HFFc6 (cell line): Measurements from ENCODE around the gene RAB28. TPM values are rescaled to one million over a fixed set of nuclear protein-coding genes. Genes with fewer than 3 reads are reported as not detected.
A peak's percentile ranks its signal among the peaks of the same experiment; 100 is the strongest.

Source experiments
- DNase-seq: peaks from one replicate; pipeline ENCODE4 v3.0.0-alpha.2; 2018
- H3K27ac Mint-ChIP-seq: 2 replicates; pipeline ENCODE4 v1.8.0; 2020; ENCODE audit warnings: mild to moderate bottlenecking, mixed read lengths
- H3K27me3 Mint-ChIP-seq: 2 replicates; pipeline ENCODE4 v1.8.0; 2021; ENCODE audit warnings: mild to moderate bottlenecking, moderate library complexity, mixed read lengths; ENCODE audit not compliant: insufficient read depth
- H3K36me3 Mint-ChIP-seq: 2 replicates; pipeline ENCODE4 v1.8.0; 2021; ENCODE audit warnings: low read depth, mixed read lengths
- H3K4me1 Mint-ChIP-seq: 2 replicates; pipeline ENCODE4 v1.8.0; 2020; ENCODE audit warnings: low read depth, mixed read lengths
- H3K4me3 Mint-ChIP-seq: 2 replicates; pipeline ENCODE4 v1.8.0; 2020; ENCODE audit warnings: mild to moderate bottlenecking, moderate library complexity, mixed read lengths
- H3K9me3 Mint-ChIP-seq: 2 replicates; pipeline ENCODE4 v1.8.0; 2020; ENCODE audit warnings: mild to moderate bottlenecking, mixed read lengths
- CTCF ChIP-seq: fragments of 200-600 bp; sonication (generic); IDR thresholded peaks from 2 replicates; pipeline ENCODE4 v1.5.0; 2021; ENCODE audit warnings: antibody characterized with exemption, mild to moderate bottlenecking
- total RNA-seq, 6 experiments: library from RNA; stranded (reverse); fragmentation: NEBNext Ultra II Directional; extraction: Animal tissue kit (Norgen Biotek cat#: 25700); gene quantifications; 2 replicates in 1 of 6; 3 replicates in 5 of 6; pipeline ENCODE4 v1.2.3, GENCODE V29; 2021

The RAB28 gene
- total RNA-seq, 6 experiments from 2014 or later: 11.4 to 13.1 (median 12.4) TPM

DNA sequence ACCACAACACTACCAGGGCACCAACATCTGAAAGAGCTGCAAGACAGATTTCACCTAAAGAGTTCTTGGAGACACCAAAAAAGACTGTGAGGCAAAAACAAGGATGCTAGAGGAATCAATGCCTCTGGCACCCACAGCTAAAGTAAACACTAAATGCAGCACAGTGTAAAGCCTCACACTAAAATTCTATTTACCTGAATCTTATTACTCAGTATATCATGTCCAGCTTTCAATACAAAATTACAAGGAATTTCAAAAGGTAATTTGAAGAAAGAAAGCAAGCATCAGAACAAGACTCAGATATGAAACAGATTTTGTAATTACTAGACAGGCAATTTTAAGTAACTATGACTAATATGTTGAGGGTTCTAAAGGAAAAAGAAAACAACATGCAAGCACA, 19.6 kb downstream of the RAB28 start:
- DNase-seq: no peak
- no peaks in the 10 kb centered on the region for H3K9me3 Mint-ChIP-seq
- no peak overlapping the region for H3K27ac Mint-ChIP-seq
- TF ChIP-seq CTCF: no peak
- no peaks in the 10 kb centered on the region for H3K27me3 Mint-ChIP-seq
- peaks cover 14% of the 10 kb centered on the region for H3K4me1 Mint-ChIP-seq
- no peak overlapping the region for H3K4me3 Mint-ChIP-seq
- H3K36me3 Mint-ChIP-seq: peaks cover 11% of the 10 kb centered on the region

GRCh38 chr4:13461191-13461905, 22.8 kb downstream of the RAB28 start:
- Mint-ChIP-seq H3K27me3 (no peaks in the 10 kb centered on the region), H3K36me3 (peaks cover 26% of the 10 kb centered on the region), H3K4me1 (peaks cover 14% of the 10 kb centered on the region), H3K4me3 (no peak overlapping the region), H3K27ac (no peak overlapping the region), H3K9me3 (no peaks in the 10 kb centered on the region)
- TF ChIP-seq CTCF: no peak
- DNase-seq: no peak

DNA sequence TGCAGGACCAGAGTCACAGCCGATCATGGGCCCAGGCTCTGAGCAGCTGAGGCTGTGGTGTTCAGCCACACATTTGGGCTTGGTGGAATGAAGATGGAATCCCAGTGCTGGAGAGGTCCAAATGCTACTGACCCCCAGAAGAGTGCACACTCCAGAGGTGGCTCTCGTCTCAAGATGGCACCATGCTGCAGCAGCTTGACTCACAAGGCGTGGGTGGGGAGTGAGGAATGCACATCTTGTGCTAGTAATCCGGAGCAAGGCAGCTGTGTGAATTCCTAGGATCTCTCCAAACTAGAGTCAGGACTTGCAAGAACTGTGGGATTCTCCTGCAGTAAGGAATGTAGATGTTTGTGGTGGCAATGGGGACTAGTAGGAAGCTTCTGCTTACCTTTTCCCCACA, 28.7 kb downstream of the RAB28 start:
- Mint-ChIP-seq H3K4me1 (peaks cover 10% of the 10 kb centered on the region), H3K9me3 (no peaks in the 10 kb centered on the region), H3K36me3 (peaks cover 36% of the 10 kb centered on the region), H3K4me3 (no peak overlapping the region), H3K27ac (no peak overlapping the region), H3K27me3 (no peaks in the 10 kb centered on the region)
- peak; percentile 70 for DNase-seq
- TF ChIP-seq CTCF: no peak

- H3K27ac Mint-ChIP-seq: no peak overlapping the region
- H3K9me3 Mint-ChIP-seq: no peaks in the 10 kb centered on the region
- H3K4me1 Mint-ChIP-seq: peaks cover 10% of the 10 kb centered on the region
- H3K36me3 Mint-ChIP-seq: peaks cover 35% of the 10 kb centered on the region
- TF ChIP-seq CTCF: no peak
- no peaks in the 10 kb centered on the region for H3K27me3 Mint-ChIP-seq
- no peak for DNase-seq
- H3K4me3 Mint-ChIP-seq: no peak overlapping the region
These were observed 29.4 kb downstream of the RAB28 start for GRCh38 chr4:13454786-13455185.

DNA sequence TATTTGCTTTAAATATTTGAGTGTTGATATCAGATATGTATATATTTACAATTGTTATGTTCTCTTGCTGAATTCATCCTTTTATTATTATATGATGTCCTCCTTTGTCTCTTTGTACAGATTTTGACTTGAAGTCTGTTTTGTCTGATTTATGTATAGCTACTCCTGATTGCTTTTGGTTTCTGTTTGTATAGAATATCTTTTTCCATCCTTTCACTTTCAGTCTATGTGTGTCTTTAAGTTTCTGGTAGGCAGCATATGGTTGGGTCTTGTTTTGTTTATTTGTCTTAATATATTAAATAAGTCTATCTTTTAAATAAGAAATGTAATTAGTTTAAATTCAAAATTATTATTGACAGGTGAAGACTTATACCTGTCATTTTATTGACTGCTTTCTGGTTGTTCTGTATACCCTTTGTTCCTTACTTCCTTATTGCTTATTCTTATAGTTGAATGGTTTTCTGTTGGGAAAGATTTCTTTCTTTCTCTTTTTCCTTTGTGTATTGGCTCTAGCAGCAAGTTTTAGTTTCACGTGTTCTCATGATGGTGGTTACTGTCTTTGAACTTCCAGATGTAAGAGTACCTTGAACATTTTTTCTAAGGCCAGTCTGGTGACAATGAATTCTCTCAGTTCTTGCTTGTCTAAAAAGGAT, 31.1 kb downstream of the RAB28 start:
- H3K27me3 Mint-ChIP-seq: no peaks in the 10 kb centered on the region
- H3K27ac Mint-ChIP-seq: no peak overlapping the region
- peaks cover 22% of the 10 kb centered on the region for H3K36me3 Mint-ChIP-seq
- no peak for TF ChIP-seq CTCF
- no peak overlapping the region for H3K4me3 Mint-ChIP-seq
- no peaks in the 10 kb centered on the region for H3K9me3 Mint-ChIP-seq
- DNase-seq: no peak
- peaks cover 10% of the 10 kb centered on the region for H3K4me1 Mint-ChIP-seq
